ENCODE data around the gene EMILIN1.

Gene EMILIN1

GRCh38 chr2:27127883-27128667 lies 49.7 kb downstream of the EMILIN1 start:
- no peak for DNase-seq

- no peak for DNase-seq
These were observed 50.5 kb downstream of the EMILIN1 start for GRCh38 chr2:27128668-27129571.

DNA sequence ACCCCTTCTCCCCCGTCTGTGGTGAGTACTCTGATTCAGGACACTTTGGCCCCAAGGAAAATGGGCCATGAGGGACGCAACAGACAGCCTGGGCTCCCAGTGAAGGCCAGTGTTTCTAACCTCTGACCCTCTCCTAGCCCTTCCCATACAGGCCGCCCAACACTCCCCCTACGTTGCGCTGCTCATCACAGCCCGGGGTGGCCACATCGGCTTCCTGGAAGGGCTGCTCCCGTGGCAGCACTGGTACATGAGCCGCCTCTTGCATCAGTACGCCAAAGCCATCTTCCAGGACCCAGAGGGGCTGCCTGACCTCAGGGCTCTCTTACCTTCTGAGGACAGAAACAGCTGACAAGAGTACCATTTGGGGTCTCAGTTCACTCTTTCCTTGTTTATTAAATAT lies 52.0 kb downstream of the EMILIN1 start:
- DNase-seq = no peak

DNA sequence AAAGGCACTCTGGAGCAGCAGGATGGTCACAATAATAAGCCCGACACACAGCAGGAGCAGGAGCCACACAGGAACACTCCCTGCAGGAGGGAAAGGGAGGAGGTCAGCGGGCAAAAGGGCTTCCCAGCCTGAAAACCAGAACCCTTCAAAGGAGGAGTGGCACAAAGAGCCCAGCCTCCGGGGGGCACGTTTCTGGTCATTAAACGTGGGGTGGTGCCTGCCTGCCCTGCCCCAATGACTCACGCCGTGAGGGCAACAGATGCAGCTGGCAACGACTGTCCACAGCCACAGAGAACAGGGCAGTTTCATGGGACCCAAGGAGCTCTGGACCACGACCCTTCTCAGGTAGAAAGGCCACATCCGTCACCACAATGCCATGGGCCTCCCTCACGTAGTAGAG lies 53.0 kb downstream of the EMILIN1 start:
- no peak for DNase-seq

DNA sequence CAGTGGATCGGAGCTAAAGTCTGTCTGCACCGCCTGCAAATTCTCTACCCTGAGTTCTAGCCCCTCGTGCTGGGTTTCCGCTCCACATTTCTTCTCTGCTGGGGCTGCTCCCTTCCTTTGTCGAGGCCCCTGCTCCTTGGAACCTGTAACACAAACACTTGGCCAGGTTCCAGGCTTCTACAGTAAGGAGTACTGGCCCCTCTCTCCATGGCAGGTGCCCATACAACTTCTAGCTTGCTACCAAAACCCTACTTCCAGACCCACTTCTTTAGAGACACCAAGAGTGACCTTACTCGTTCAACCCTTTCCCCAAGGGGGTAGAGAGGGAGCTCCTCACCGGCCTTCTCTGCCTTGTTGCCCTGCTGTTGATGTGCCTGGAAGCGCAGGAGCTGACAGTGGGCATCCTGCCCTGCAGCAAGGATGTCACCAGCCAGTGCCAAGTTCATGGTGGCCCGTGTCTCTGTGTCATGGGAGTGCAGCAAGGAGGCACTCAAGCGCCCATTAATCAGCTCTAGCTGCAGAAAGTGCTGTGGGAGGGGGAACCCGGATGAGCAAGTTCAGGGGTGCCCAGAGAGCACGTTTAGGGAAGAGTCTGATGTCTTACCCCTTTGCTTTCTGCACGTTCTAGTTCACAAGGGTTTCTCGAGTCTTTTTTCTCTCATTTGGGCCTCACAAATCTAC lies 54.9 kb downstream of the EMILIN1 start:
- DNase-seq = peak; percentile 39

DNA sequence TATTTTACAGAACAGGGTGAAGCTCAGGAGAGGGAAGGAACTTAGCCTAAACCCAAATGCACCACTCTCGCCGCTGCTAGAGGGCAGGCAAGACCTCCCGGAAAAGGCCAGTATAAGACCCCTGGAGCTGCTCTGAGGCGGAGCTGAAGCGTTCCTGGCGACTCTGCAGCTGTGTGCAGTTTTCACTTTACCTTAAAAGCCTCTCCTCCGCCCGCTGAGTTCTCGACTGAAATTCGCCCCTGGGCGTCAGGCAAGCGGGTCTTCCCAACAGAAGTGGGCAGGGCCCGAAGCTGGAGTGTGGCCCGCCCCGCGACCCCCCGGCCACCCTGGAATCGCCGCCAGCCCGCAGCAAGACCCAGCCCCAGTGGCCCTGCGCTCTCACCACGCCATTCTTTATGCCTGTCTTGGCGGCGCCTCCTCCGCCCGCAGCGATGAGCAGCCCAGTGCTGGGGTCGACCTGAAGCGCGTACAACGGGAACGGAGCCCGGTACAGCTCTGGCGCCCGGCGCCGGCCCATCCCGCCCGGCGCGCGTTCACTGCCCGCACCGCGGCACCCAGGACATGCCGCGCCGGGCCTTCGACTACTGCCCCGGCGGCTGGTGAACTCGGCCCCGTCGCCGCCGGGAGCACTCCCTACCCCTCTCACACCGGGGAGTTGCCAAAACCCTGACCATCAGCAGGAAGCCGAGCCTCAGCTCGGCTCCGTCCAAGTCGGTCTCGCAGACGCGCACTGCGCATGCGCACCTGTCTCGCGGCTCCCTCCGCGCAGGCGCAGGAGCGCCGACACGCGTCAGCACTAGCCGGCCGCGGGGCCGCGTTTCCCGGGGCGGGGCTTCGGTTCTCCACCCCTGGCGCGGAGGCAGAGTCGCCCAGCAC lies 55.7 kb downstream of the EMILIN1 start, which contains the start of gene PREB:
Gene PREB (minus strand): TSS at position 732 of the 876 bp plus-strand sequence. CDS start 215 bp downstream, at position 517.
- DNase-seq = peak; percentile 99

DNA sequence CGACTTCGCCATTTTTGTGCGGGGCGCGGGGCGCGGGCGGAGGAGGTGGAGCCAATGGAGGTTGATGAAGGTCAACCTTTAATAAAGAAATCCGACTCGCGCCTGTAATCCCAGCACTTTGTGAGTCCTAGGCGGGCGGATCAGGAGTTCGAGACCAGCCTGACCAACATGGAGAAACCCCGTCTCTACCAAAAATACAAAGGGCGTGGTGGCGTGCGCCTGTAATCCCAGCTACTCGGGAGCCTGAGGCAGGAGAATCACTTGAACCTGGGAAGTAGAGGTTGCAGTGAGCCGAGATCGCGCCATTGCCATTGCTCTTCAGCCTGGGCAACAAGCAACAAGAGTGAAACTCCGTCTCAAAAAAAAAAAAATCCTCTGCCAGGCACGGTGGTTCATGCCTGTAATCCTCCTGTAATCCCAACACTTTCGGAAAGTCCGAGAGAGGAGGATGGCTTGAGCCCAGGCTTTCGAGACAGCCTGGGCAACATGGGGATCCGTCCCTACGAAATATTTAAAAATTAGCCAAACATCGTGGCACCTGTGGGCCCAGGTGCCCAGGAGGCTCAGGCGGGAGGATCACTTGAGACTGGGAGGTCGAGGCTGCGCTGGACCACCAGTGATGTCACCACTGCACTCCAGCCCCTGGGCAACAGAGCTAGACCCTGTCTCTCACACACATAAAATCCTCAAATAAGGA lies 56.5 kb downstream of the EMILIN1 start:
- DNase-seq = no peak

- no peak for DNase-seq
These were observed 57.1 kb downstream of the EMILIN1 start for GRCh38 chr2:27135478-27135955.

Measured in activated CD4-positive, alpha-beta T cell treated with anti-CD3 and anti-CD28 coated beads, Interleukin-10, Interleukin-2, amounts not matched to agents 100 ng/mL and 50 ng/mL, durations not matched to agents 16 hours and 8 hours (primary cell).